GM21360 (cell line): ENCODE measurements around the gene SULF2.

Source experiments
- ATAC-seq: cut with Tn5 transposase; IDR thresholded peaks from one replicate; pipeline ENCODE4 v1.9.1; 2021; ENCODE audit warnings: mild to moderate bottlenecking, moderate library complexity; ENCODE audit not compliant: unreplicated experiment

The SULF2 gene

DNA sequence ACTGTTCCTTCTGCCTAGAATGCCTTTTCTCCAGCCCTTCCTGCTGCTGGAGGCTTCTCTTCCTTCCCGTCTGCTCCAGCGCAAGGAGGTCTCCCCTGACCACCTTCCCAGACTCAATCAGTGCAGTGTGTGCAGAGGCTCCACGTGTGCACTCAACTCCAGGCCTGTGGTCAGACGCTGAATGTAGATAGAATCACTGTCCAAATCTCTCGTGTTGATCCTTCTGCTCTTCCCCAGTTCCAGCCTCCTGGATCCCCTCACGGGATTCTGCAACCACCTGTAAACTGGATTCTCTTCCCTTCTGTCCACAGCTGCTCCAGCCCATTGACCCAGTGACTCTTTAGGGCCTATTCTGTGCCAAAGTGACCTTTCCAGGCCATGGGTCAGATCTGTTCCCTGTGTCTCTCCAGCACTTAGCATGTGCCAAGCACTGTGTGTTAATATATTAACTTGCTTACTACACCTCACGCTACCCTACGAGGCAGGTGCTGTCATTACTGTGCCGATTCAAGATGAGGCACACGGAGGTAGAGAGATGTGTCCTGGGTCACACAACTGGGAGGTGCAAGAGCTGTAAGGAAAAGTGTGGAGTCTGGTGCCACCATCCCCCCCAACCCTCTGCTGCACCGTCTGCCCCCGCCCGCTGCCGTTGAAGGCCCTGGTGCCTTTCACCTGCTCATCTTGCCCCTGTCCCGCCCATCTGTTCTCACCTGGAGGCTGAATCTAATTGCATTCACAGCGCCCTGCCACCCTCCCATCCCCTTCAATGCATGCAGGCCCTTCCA is 112.2 kb downstream of the SULF2 start:
- ATAC-seq = no peak

DNA sequence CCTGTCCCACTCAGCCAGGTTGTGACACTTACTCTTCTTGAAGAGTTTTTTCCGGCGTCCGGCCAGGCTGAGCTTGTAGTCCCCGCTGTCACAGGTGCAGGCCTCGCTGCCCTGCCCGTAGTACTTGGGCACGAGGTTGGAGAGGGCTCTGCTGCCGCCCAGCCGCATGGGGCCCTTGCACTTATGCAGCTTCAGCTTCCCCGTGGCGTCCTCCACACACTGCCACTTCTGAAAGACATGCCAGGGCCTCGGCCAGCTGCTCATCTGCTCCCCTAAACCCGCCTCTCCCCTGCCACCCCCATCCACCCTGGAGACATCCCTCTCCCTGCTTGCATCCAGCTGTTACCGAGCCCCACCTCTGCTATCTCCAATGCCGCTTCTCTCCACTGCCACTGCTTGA is 113.1 kb downstream of the SULF2 start:
- ATAC-seq = no peak

DNA sequence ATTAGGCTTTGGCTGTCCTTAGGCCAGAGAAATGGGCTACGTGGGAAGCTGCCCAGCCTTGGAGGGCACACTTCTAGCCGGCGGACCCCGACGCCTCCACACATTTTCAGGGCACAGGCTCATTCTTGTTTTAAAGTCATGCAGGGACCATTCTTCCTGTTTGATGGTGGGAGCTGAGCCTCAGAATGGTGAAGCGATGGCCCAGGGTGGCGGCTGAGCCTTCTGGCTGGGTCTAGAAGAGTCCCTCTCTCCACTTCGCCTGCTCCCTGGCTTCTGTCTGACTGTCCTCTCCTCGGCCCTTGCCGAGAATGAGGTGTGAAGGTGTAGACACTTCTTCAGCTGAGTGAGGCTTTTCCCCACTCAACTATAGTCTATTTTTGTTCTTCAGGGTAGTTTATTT is 114.4 kb downstream of the SULF2 start:
- no peak for ATAC-seq

DNA sequence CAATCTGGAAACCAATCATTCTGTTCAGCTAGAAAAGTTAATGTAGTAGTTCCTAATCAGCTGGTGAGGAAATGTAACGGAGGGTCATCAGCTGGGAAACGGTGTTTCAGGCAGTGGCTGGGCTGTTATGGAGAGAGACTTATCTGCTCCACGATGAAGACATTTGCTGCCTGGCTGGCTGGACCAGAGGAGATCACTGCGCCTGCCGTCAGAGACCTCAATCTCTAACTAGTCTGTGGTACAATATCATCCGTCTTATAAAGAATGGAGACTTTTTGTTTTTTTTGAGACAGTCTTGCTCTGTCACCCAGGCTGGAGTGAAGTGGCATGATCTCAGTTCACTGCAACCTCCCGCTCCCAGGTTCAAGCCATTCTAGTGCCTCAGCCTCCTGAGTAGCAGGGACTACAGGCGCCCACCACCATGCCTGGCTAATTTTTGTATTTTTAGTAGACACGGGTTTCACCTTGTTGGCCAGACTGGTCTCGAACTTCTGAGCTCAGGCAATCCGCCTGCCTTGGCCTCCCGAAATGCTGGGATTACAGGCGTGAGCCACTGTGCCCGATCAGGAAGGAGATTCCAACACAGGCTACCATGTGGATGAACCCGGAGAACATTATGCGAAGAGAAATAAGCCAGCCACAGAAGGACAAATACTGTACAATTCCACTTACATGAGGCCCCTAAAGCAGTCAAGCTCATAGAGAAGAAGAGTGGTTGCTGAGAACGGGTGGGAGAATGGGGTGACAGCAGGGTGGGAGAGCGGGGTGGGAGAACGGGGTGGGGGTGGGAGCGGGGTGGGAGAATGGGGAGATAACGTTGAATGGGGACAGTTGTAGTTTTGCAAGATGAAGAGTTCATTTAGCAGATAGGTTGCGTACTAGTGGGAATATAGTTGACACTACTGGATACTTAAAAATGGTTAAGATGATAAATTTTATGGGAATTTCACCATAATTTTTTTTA is 115.1 kb downstream of the SULF2 start:
- no peak for ATAC-seq

- ATAC-seq = no peak
These were observed 115.8 kb downstream of the SULF2 start for GRCh38 chr20:47669489-47669888.

- no peak for ATAC-seq
These were observed 116.2 kb downstream of the SULF2 start for GRCh38 chr20:47669152-47669425.

DNA sequence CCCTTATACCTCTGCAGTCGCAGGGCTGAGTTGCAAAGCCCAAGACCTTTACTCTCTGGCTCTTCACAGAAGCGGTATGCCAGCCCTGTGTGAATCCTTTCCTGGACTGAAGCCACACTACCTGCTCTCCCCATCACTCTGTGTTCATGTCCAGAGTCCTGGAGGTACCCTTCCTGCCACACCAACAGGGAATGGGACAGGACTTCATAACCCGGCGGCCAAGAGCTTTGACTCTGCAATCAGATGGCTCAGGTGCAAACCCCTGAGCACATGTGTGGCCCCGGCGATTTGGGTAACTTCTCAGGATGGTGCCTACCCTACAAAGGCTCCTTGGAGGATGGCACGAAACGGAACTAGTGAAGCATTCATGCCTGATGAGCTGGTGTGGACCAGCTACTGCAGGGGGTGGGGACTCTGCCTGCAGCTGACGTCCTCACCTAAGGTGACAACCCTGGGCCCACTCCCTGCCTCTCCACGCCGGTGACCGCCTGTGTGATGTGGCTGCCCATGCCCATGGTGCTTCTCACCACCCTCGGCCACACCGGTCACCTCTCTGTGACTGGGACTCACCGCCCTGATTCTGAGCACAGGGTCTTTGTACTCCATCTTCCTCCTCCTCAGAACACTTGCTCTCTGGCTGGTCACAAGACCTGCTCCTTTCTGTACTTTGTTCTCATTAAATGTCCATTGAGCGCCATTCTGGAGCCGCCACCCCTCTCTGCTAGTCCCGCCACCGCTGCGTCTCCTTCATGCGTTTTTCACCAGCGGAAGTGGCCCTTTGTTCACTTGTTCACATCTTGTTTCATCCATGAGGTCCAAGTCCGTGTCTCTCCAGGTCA is 116.7 kb downstream of the SULF2 start:
- ATAC-seq = no peak

DNA sequence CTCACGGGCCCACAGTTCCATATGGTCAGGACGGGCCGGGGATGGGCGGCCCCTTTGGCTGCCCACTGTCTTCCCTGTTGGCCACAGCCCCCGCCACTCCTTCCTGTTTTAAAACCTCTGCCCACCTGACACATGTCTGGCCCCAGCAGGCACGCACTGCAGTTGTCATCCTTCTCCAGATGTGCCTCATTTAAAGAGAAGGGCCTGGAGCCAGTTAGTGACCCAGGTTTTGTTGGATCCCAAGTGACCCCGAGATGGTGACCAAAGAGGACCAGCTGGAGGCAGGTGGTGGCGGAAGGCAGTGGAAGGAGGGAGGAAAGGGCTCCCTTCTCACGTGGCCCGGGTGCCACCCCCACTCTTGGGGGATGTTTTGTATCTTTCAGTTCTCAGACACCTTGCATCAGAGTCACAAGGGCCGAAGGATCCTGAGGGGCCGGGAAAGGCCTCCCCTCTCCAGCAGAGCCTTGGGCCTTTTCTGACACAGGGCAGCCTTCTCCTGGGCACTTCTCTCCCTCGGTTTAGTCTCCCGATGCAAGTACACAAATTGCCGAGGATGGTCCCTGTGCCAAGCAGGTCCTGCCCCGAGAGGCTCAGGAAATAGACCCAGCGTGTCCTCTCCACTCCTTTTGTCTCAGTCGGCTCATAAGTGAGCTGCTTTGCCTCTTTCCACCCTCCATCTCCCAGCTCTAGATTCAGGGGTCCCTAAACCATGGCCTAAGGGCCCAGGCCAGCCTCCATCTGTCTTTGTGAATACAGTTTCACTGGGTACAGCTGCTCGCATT is 117.6 kb downstream of the SULF2 start:
- ATAC-seq = no peak

- no peak for ATAC-seq
These were observed 118.2 kb downstream of the SULF2 start for GRCh38 chr20:47667086-47667485.

GRCh38 chr20:47666304-47666703 is 119.0 kb downstream of the SULF2 start:
- no peak for ATAC-seq

GRCh38 chr20:47665221-47665991 is 119.9 kb downstream of the SULF2 start:
- ATAC-seq = no peak

GRCh38 chr20:47664744-47665143 is 120.5 kb downstream of the SULF2 start:
- ATAC-seq = no peak

DNA sequence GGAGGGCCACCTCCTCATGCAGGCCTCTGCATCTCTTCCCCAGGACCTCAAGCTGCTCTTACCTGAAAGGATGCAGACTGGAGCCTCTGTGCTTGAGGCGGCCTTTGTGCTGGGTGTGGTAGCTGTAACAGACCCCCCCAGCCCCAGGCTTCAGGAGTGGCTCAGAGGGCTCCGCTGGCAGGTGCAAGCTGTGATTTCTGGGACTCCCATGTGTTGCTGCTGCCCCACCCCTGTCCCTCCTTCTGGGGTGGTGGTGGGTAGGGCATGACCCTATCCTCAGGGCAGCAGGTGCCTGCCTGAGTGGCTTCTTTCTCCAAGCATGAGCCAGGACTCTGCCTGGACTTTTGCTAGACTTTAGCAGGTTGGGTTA is 121.2 kb downstream of the SULF2 start:
- ATAC-seq = no peak

GRCh38 chr20:47663354-47664067 is 121.8 kb downstream of the SULF2 start:
- no peak for ATAC-seq

DNA sequence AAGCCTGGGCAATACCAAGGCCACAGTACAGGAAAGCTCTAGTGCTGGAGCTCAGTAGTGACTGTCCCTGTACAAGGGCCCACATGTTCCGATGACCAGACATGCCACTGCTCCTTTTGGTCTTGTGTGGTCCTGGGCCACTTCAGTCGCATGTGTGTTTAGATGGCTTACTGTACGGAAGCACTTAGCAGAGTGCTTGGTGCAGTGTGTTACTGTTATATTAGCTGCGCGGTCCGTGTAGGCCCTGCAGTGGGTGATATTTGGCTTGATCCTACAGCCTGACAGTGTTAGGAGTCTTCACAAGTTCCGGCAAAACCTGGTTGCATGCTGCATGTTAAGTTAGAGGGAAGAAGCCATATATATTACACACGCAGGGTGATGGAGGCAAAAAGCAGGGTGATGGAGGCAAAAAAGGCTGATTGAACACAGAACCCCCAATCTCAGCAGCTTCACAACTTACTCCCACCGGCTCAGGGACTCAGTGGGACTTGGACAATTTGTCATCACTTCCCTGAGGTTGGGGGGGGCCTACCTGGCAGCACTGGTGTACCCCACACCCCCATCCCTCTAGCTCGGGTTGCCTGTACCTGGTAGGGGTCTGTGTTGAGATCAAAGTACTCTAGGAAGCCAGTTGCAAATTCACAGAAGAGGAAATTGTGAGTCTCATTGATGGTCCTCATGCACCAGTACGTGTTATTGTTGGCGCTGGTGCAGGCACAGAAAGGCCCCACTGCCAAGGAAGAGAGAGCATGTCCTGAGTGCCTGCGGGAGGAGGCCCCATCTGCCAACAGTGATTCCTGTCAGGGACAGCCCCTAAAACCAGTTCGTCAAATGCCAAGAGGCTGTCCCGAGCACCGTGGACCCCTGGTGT is 122.6 kb downstream of the SULF2 start:
- no peak for ATAC-seq

DNA sequence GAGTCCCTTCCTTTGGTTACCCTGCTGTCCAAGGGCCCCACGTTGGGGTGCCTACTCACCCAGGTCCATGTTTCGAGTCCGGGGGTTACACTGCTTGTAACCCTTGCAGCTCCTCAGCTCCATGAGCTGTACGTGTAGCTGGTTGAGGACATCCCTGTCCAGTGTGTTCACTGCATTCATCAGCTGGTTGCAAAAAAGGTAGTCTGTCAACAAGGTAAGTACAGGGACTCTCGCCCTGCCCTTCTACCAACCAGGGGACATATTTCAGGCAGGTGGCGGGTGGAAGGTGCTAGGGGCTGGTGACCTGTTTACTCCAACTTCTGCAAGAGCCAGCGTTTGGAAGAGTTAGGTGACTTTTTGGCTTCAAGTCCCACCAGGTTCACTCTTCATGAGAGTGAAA is 123.6 kb downstream of the SULF2 start:
- no peak for ATAC-seq

DNA sequence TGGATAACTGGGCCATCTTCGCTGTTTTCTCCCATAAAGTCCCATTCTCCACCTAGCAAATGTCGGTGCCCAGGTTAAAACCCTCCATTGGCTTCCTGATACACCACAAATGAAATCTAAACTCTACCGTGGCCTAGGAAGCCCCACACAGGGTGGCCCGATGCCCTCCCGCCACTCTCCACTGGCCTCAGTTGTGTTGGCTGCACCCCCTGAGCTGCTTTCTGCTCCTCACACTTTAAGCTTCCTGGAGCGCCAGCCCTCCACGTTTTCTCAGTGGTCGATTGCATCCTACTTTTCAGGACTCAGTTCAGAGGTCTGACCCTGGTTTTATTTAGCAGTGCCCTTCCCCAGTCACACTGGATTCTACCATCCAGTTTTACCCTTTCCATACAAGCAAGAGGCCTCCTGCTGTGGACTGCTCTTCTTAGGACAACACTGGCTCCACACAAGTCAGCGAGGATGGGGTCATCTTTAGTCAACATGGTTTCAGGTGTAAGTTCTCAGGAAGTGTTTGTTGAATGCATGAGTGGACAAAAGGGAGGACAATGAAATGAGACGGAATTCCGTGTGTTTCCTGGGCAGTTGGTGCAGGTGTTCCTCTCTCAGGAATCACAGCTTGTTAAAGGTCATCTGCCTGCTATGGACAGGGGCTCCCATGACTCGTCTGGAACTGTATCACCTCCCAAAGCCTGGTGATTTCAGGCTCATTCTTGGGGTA is 124.1 kb downstream of the SULF2 start:
- no peak for ATAC-seq

DNA sequence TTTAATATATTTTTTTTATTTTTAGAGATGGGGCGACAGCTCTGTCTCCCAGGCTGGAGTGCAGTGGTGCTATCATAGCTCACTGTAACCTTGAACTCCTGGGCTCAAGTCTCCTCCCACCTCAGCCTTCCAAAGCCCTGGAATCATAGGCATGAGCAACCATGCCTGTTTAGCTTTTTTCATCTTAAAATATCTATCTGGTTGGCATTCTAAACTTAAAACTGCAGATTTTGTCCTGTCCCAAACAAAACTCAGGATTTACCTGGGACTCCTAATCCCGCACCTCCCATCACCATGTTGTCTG is 124.7 kb downstream of the SULF2 start:
- ATAC-seq = no peak
